VCaP (cell line): ENCODE data around the gene MRGPRF.

Experiments
- H3K27ac ChIP-seq: fragments of 450-650 bp; 2 replicates; pipeline ENCODE4 v1.5.1; 2017
- CTCF ChIP-seq: fragments of 450-650 bp; conservative IDR thresholded peaks from 2 replicates; pipeline ENCODE4 v1.5.1; 2017; ENCODE audit warnings: mild to moderate bottlenecking, moderate library complexity

The MRGPRF gene

GRCh38 chr11:68963779-68964178, 49.3 kb downstream of the MRGPRF start:
- TF ChIP-seq CTCF = no peak

DNA sequence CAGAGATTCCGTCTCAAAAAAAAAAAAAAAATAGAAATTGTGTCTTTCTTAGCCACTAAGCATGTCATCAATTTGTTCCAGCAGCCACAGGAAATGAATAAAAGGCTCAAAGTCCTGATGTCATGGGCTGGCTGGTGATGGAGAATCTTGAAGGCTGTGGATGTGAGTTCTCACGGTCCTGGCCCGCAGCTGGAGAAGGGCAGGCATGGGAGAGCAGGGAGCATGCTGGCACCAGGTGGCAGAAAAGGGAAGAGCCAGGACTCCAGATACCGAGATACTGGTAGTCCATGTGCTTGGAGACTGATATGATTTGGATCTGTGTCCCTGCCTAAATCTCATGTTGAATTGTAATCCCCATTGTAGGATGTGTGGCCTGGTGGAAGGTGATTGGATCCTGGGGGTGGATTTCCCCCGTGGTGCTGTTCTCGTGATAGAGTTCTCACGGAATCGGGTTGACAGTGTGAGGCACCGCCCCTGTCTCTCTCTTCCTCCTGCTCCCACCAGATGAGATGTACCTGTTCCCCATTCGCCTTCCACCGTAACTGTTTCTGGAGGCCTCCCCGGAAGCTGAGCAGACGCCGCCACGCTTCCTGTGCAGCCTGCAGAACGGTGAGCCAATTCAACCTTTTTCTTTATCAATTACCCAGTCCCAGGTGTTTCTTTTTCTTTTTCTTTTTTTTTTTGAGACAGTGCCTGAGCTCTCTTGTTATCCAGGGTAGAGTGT, 50.4 kb downstream of the MRGPRF start:
- TF ChIP-seq CTCF = peak; percentile 11; the same call in 1 of the 2 replicates

More at GRCh38 chr11:68963779-68964178, 49.3 kb downstream of the MRGPRF start:
- no peak overlapping the region for H3K27ac ChIP-seq

DNA sequence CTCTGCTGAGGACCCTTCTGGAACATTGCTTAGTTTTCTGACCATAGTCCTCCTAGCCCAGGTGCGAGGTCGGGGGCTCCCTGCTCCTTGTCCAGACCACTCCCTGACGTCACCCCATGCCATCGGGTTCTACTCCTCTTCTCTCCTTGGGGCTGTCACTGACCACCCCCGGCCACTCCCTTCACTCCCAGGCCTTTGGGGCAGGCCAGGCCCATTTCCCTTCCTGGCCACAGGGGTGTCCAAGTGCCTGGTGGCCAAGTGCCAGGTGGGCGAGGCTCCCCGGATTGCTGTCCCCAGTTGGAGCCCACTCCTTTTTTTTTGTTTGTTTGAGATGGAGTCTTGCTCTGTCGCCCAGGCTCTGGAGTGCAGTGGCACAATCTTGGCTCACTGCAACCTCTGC, 51.8 kb downstream of the MRGPRF start:
- no peak overlapping the region for H3K27ac ChIP-seq
- no peak for TF ChIP-seq CTCF

More for the DNA sequence above, 50.4 kb downstream of the MRGPRF start:
- H3K27ac ChIP-seq = no peak overlapping the region

GRCh38 chr11:68960294-68961071, 52.6 kb downstream of the MRGPRF start:
- no peak overlapping the region for H3K27ac ChIP-seq
- no peak for TF ChIP-seq CTCF

- H3K27ac ChIP-seq = no peak overlapping the region
- no peak for TF ChIP-seq CTCF
Measured at GRCh38 chr11:68959465-68960293, 53.4 kb downstream of the MRGPRF start.

GRCh38 chr11:68958211-68958610, 54.8 kb downstream of the MRGPRF start:
- no peak for TF ChIP-seq CTCF
- no peak overlapping the region for H3K27ac ChIP-seq
